Activated CD4-positive, alpha-beta T cell treated with anti-CD3 and anti-CD28 coated beads, Interleukin-2, amount 50 U/mL, for 16 hours (primary cell): ENCODE measurements around the gene CNOT3.
"Not testable (repeated sequence)": the region's sequence is repeated elsewhere in the genome, so short reads cannot be mapped to it uniquely, and the experiment has no call there.

ENCODE experiments used
- DNase-seq: peaks from one replicate; pipeline ENCODE4 v3.0.0-alpha.2; 2020

The CNOT3 gene

GRCh38 chr19:54152267-54152666 is 14.7 kb downstream of the CNOT3 start:
- DNase-seq, result no peak

- no peak for DNase-seq
Observed at GRCh38 chr19:54152878-54153524, 15.4 kb downstream of the CNOT3 start.

DNA sequence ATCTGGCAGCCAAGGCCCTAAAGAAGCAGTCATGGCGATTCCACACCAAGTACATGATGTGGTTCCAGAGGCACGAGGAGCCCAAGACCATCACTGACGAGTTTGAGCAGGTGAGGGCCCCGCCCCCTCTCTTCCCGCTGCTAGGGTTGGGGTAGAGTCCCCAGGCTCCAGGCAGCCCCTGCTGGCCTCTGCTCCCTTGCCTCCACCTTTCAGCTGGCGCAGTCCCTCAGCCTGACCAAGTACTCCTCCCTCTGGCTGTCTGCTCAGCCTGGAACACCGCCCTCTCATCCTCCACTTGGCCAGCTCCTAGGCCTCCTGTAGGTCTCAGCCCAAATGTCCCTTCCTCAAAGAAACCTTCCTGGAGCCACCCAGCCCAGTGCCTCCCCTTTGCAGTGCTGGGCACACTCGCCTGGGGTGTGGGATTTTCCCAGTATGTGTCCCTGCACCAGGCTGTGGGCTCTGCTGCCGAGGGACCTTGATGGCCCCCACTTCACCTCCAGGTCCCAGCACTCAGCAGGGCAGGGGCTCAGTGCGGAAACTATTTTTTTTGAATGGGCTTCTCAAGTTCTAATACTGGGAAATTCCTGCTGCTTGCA is 16.3 kb downstream of the CNOT3 start:
- DNase-seq, result no peak

GRCh38 chr19:54154603-54155345 is 17.2 kb downstream of the CNOT3 start:
- DNase-seq, result no peak

DNA sequence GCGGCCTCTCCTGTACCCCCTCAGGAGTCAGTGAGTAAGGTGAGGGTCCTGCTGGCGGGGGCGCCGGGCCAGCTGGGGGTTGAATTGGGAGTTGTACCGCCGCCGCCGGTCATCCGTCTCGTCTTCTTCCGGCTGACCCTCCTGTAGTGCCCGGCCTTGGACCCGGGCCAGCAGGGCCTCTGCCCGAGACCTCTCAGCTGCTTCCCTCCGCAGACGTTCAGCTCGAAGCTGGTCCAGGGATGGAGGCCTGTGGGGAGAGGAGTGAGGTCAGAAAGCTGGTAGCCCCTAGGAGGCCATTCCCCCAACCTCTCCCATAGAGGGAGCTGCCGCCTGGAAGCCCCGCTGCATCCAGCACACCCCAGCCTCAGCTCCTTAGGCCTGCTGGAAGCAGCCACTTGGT is 18.1 kb downstream of the CNOT3 start:
- DNase-seq, result no peak

GRCh38 chr19:54156490-54156889 is 18.9 kb downstream of the CNOT3 start:
- DNase-seq, result no peak

DNA sequence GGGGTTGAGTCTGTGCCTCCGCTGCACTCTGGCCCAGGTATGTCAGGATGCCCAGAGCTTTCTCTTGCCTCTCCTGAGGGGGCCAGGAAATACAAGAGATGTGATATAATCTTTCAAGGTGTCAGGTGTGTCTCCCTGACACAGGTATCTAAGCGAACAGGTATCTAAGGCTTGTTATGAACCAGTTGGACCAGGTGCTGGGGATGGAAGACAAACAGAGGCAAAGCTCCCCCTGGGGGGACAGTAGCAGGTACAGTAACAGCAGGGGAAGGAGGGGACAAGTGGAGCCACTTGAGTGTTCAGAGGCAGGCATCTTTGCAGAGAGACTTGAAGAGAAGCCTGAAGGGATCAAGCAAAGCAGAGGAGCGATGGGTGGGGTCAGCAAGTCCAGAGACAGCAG is 19.4 kb downstream of the CNOT3 start:
- DNase-seq, result no peak

DNA sequence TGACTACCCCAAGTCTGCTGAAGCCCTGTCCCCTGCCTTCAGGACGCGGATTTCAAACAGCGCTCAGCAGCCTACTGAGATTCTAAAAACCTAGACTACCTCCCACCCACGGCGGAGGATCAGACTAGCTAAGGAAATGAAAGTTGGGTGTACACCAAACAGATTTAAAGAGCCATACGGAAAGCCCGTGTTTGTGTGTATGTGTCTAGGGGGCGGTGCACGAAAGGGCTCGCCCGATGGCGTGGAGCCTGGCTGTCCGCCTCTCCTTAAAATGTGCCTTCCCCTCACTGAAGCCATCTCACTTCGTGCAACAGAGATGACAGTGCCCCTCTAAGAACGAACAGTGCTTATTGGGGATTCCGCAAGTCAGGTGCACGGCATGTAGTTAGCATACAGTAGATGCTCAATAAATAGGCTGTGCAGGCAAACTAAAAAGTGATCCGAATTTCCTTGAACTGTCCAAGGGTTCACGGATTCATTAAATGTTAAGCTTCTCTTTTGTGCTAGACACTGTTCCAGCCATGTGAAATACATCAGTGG is 21.3 kb downstream of the CNOT3 start:
- DNase-seq, result peak; percentile 32

DNA sequence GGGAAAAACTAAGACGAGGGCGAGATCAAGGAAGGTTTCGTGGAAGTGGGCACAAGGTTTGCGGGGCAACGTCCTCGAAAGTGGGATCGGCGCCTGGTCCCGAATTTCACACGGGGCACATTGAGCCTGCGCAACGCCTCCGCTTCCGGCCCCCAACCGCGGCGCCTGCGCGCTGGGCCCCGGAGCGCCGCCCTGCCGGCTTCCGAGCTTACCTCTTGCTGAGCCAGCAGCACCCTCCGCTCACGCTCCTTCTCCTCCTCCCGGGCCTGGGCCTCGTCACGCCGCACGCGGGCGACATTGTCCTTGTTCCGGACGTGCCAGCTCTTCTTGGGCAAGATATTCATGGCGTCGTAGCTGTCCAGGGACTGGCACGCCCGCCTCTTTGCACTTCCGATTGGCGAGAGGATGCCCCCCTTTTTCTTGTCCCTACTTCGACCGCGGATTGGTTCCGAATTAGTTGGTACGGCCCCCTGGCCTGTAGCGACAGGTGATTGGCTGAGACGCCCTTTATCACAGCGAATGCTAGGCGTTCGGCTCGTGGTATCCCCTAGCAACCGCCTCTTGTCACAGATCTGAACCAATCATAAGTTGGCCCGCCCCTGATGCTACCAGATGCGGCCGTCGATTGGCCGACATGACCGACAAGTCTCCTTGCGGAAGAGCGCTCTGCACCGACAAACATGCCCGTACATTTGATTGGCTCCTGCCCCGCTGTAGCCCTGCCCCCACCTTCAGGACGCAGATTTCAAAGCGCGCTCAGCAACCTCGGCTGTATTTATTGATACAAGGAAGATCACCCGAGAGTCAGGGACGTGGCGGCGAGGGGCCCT is 22.0 kb downstream of the CNOT3 start, which contains the start of gene LENG1:
TSS of gene LENG1 (minus strand) at position 370 of the 830 bp plus-strand sequence. CDS start at position 344, 26 bp downstream.
- DNase-seq, result peak; percentile 100

DNA sequence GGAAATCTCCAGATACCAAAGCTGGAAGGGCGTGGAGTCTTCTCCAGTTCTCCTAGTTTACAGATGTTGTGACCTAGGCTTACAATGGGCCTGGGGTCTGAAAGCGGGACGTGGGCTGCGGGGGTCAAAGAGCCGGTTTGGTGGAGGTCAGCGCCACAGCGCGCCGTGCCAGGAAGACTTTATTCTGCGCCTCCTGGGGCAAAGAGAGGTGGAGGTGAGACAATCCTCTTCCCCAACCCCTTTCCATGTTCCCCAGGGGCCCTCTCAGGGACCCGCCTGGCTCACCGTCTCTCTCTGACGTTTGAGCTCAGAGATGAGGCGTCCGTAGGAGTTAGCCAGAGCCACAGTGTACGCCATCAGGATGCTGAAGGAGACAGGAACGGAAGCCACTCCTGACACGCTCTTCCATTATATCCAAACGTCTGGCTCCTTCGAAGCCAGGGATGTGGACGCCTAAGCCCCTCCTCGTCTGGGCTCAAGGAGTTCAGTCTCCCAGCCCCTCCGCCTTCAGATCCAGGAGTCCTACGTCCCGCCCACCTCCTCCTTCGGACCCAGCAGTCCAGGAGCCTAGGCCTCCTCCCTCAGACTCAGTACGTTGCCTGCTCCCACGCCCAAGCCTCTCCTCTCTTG is 22.7 kb downstream of the CNOT3 start:
- no peak for DNase-seq

DNA sequence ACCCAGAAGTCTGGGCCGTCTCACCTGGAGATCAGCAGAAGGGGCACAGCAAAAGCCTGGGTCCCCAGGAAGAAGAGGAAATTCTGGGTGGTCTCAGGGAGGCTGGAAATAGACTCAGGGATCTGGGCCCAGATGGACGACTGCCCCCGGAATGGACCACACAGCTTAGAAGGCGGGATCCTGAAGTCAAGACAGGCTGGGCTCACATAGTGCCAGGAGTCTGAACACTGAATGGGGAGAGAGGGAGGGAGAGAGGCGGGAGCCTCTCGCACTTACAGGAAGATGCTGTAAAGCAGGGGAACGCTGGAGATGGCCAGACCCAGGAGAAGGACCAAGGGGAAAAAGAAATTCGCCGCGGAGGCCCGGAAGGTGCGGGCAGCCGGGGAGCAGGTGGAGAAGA is 23.3 kb downstream of the CNOT3 start:
- no peak for DNase-seq

GRCh38 chr19:54162241-54162805 is 24.8 kb downstream of the CNOT3 start:
- peak; percentile 80 for DNase-seq

DNA sequence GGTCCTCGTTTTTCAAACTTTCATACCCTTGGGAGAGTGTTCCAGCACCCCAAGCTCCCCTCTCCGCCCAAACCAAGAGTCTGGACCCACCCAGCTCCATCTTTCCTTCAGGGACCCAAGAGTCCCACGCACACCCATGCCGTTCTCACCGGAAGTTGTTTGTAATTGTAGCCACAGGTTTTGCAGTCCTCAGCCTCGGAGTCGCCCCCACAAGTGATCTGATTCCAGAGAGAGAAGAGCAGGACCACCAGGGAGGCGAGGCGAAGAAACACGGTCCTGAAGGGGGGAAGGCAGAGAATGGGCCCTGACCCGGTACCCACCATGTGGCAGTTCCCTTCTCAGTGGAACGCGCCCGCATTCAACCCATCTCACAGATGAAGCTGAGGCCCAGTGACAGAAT is 25.3 kb downstream of the CNOT3 start:
- DNase-seq, result no peak

DNA sequence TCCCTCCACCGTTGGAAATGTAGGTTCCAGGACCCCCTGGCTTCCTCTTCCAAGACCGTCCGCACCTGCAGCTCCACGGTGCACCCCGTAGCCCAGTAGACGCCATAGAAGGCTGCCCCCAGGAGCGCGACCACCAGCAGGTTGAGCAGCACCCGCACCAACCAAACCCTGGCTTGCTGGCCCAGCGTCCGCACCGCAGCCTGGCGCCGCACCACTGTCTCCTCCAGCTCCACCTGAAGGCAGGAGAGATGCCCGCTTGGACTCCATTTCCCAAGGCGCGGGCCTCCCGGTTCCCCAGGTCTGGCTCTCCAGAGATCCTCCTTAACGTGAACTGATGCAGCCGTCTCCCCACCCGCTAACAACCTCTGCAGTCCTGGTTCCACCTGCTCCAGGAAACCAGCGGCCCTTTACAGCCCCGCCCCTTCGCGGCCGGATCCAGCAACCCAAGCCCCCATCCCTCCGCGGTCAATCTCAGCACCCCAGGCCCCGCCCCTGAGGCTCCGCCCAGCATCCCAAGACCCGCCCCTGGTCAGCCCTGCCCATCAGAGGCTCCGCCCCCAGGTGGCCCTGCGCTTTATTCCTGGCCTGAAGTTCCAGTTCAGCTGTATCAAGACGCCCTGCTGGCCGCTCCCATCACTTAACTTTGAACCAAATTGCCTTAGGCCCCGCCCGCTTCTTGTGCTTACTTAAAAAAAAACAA is 27.0 kb downstream of the CNOT3 start:
- peak; percentile 86 for DNase-seq

- DNase-seq, result no peak
Observed at GRCh38 chr19:54165222-54165621, 27.7 kb downstream of the CNOT3 start.

- DNase-seq, result peak; percentile 90
Observed at GRCh38 chr19:54168174-54168917, 30.8 kb downstream of the CNOT3 start.

DNA sequence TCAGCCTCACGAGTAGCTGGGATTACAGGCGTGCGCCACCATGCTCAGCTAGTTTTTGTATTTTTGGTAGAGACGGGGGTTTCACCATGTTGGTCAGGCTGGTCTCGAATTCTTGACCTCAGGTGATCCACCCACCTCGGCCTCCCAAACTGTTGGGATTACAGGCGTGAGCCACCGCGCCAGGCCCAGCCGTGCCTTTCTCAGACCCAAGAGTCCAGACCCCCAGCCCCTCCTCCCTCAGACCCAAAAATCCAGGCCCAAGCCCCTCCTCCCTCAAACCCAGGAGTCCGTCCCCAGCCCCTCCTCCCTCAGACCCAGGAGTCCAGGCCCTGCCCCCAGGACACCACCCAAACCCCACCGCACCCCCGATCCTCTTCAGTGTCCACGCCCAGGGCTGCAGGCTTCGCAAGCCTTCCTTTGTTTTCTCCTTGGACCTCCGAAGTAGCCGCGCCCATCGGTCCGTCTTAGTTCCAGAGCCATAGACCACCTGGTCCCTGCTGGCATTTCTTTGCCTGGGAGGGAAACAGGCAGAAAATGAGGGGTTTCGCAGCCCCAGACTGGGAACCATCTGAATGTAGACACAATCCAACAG is 31.7 kb downstream of the CNOT3 start:
- no peak for DNase-seq

DNA sequence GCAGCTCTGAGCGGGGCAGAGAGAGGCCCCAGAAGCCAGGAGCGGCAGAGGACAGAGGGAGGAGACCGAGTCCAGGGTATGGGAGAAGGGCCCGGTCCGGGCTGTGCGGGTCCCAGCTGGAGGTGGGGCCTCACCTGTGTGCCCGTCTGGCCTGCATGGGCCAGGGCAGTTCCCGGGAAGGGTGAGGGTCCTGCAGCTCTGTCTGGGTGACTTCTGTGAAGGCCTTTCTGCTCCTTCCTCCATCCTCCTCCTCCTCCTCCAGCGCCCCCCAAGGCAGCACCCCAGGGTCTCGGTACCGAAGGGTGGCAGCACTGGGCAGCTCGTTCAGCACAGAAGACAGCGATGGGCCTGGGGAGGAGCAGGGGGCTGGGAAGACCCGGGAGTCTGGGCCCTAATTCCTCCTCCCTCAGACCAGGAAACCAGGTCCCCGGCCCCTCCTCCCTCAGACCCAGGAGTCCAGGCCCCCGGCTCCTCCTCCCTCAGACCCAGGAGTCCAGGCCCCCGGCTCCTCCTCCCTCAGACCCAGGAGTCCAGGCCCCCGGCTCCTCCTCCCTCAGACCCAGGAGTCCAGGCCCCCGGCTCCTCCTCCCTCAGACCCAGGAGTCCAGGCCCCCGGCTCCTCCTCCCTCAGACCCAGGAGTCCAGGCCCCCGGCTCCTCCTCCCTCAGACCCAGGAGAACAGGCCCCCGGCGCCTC is 34.3 kb downstream of the CNOT3 start:
- DNase-seq, result not testable (repeated sequence)
